Adipose tissue (tissue), 3 donors: Measurements from ENCODE around the gene RFX2. TPM values are rescaled to one million over a fixed set of nuclear protein-coding genes. Genes with fewer than 3 reads are reported as not detected.

Experiments
- H3K27ac ChIP-seq: one replicate; pipeline ENCODE4 v1.5.1; 2013; ENCODE audit warnings: low read depth, low read length
- WGBS, 3 donors: extraction: QIAGEN DNeasy Blood & Tissue Kit; methylation state at CpG; one replicate each; pipeline ENCODE4 v1.1.7; 2013; 5-methylcytosine and 5-hydroxymethylcytosine counted together
- polyA plus RNA-seq, 3 donors: library from polyadenylated mRNA; stranded (reverse); fragments of 200-250 nt; gene quantifications; one replicate each; pipeline ENCODE4 v1.2.3, GENCODE V29; 2013
- donor health status: healthy with polysubstance abuse.
- donor health status: Bipolar disorder and iron deficiency.
- donor health status: healthy.

RFX2 gene
- polyA plus RNA-seq, 3 donors, result 1.6 to 21.5 (median 3.7) TPM

DNA sequence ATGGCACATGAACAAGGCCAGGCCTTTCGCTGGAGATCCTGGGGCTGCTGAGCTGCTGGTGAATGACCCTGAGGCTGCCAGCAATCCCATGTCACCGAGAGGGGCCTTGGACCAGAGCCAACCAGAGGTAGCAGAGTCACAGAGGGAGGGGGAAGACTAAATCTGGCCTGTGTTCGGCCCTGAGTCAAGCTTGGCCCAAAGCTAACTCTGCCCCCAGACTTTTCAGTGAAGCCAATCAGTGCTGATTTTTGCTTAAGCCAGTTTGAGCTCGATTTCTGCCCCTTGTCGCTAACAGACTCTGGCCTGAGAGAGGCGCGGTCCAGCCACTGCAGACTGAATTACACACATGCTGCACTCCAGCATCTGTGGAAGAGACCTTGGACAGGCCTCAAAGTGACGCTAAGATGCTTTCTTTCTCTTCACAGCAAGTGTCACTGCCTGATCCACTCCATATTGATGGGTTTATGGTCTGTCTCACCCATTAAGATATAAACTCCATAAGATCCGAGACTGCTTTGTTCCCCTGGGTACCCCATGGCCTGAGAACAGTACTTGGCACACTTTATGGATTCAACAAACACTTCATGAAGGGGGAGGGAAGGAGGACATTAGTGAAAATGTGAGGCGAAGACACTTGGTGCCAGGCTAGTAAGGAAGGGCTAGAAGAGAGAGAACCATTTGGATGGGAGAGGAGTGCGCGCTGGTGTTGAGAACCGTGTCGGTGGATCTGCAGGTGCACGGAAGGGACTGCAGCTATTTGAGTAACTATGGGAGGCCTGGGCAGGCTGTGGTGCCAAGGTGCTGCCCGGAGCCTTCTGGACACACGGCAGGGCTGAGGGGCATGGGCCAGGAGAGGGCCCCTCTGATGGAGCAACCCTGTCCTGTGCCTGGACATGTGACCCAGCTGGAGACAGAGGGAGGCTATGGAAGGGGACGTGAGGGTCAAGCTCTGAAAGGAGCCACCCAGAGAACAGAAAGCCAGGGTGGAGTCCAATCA lies 150.0 kb downstream of the RFX2 start:
- H3K27ac ChIP-seq, result no peak overlapping the region
- WGBS, 3 donors, result 50 to 72% (median 65%) methylated on average over 18 of the region's 18 CpGs

DNA sequence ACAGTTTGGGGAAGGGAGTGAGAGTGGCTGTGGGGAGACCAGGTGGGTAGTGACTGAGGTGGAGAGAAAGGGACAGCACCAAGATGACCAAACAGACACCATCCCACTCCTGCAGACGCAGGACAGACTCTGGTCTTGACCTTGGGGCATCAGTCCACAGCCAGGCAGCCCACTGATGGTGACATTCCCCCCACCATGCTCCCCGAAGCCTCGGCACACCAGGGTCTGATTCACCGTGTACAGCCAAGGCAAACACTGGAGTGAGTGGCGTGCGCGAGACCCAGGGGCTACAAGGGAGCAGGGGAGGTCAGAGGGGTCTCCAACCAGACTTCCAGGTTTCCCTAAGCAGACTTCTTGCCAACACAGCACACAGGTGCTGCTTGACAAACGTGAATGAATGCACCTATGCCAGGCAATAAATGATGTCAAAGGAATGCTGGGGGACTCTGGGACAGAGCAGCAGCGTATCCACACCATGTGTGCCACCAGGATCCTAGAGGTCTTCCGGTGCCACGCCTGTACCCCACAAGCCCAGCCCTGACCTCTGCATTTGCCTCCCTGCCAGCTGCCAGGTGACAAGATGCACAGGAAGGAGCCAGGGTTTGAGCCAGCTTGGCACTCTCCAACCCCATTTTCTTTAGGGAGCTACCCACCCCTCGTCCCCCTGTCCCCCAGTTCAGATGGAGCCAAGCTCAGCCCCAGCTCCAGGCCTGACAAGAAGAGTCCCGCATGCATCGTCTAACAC lies 150.9 kb downstream of the RFX2 start:
- WGBS, 3 donors, result 55 to 88% (median 80%) methylated on average over 14 of the region's 14 CpGs
- no peak overlapping the region for H3K27ac ChIP-seq

GRCh38 chr19:5958851-5959122 lies 151.5 kb downstream of the RFX2 start:
- H3K27ac ChIP-seq, result no peak overlapping the region
- 91 to 93% (median 92%) methylated on average over 10 of the region's 10 CpGs for WGBS, 3 donors

- 74 to 89% (median 88%) methylated on average over 21 of the region's 21 CpGs for WGBS, 3 donors
- H3K27ac ChIP-seq, result no peak overlapping the region
Observed at GRCh38 chr19:5958074-5958850, 152.0 kb downstream of the RFX2 start.

GRCh38 chr19:5957170-5957569 lies 153.1 kb downstream of the RFX2 start:
- H3K27ac ChIP-seq, result no peak overlapping the region
- 61 to 87% (median 87%) methylated on average over 10 of the region's 10 CpGs for WGBS, 3 donors

DNA sequence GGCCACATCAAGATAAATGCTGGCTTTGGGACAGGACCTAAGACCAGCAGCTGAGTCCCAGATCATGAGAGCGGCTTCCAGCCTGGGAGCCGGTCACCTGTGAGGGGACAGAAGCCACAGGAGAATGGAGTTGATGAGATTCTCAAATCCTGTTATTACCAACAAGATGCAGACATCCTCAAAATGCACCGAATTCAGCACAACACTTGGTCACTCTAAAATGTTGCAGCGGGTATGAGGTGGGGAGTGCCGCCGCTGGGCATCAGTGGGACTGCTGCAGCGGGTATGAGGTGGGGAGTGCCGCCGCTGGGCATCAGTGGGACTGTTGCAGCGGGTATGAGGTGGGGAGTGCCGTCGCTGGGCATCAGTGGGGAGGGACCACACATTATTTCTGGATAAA lies 153.6 kb downstream of the RFX2 start:
- no peak overlapping the region for H3K27ac ChIP-seq
- WGBS, 3 donors, result 72 to 96% (median 92%) methylated on average over 12 of the region's 12 CpGs

DNA sequence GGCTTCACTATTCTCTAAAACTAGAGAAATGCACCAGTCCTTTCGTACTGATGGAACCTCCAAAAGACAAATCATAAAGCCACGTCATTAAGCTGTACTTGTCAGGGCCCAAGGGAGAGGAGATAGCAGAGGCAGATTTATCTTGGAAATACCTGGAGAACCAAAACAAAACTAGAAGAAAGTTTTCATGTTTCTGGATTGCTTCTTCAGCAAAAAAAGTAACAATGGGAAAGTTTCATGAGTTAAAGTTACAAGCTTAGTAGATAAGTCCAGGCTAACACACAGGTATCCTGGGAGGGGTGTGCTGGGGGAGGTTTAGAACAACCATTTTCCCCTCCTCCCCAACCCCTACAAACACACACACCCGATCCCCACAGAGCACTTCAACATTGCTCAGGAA lies 154.0 kb downstream of the RFX2 start:
- WGBS, 3 donors, result 47 to 80% (median 71%) methylated on average over 3 of the region's 3 CpGs

GRCh38 chr19:5955636-5955935 lies 154.7 kb downstream of the RFX2 start:
- 46 to 84% (median 61%) methylated on average over 3 of the region's 3 CpGs for WGBS, 3 donors
- H3K27ac ChIP-seq, result no peak overlapping the region

More for the DNA sequence above, 154.0 kb downstream of the RFX2 start:
- H3K27ac ChIP-seq, result no peak overlapping the region

DNA sequence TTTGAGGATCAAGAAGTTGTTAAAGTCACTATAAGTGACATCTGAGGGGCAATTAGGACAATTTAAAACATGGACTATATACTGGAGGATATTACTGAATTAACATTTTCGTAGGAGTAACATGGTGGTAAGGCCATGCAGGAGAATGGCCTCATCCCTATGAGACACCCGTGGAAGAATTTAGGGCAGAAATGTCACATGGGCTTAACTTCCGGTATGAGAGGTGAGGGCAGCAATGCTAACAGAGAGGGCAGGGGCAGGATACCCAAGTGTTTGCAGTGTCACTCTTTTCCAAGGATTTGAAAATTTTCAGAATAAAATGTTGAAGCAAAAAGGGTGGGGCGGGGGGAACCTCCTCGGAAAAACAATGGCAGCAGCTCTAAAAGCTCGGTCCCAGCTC lies 156.0 kb downstream of the RFX2 start:
- no peak overlapping the region for H3K27ac ChIP-seq
- WGBS, 3 donors, result 36 to 56% (median 47%) methylated on average over 6 of the region's 6 CpGs

- WGBS, 3 donors, result 48 to 56% (median 52%) methylated on average over 17 of the region's 17 CpGs
- no peak overlapping the region for H3K27ac ChIP-seq
Observed at GRCh38 chr19:5953680-5954213, 156.6 kb downstream of the RFX2 start.

DNA sequence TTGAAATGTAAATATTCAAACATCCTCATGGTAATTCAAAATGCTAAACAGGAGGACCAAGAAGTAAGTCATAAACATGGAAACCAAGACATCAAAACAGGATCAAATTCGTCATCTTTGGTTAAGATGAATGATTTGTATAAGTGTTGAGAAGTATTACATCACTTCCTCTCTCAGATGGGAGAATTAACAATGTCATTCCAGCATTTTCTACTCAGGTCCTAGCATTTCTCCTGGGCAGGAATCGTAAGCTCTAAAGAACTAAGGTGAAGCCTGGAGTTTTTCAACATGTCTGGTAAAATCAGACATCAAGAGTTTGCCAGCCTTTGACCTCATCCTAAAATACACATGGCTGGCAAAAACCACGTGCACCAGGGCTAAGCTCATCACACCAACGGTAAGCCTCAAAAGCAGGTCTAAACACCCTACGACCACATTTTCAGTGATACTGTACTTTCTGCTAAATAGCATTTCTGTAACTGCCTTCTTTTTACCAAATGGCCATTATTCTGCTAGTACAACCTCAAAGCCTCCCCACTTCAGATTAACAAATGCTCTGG lies 157.2 kb downstream of the RFX2 start:
- WGBS, 3 donors, result 62 to 66% (median 64%) methylated on average over 5 of the region's 5 CpGs
- no peak overlapping the region for H3K27ac ChIP-seq

- WGBS, 3 donors, result 70 to 76% (median 71%) methylated on average over 18 of the region's 18 CpGs
- H3K27ac ChIP-seq, result no peak overlapping the region
Observed at GRCh38 chr19:5952193-5953029, 157.9 kb downstream of the RFX2 start.

DNA sequence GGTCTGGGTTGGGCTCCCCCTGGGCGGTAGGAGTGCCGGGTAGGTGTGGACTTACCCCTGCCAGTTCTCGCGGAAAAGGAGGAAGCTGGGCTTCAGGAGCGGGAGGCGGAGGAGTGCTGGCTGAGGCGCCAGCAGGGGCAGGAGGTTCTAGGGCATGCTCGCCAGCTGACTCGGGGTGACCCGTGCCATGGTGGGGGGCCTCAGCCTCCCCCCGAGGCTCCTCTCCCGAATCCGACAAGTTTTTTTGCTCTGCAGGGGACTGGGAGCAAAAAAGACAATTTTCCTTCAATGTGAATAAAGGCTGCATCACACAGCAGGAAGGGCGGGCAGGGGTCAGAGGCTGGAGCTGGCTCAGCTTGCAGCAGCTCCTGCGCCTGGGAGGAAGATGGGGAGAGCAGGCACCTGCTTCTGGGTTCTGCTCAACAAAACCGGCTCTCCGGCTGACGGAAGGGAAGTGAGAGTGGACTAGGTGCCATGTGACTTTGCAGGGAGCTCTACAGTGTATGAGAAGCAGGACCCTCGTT lies 158.9 kb downstream of the RFX2 start:
- H3K27ac ChIP-seq, result no peak overlapping the region
- 33 to 55% (median 38%) methylated on average over 19 of the region's 19 CpGs for WGBS, 3 donors

DNA sequence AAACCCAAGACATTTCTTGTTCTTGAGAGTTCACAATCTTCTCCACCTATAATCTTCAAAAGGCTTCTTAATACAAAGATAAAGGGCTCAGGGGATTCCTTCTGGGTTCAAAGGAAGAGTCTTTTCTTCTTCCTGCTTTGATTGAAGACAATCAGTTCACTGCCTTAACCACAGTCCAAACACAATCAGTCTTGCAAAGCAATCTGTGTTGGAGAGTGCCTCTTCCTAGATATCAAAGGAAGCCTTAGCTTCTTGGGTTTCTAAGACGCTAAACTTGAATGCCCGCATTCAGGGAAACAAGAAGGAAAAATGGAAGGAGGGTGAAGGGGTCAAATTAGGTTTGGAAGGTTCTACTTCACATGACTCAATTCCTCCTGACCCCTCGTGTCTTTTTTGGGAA lies 159.6 kb downstream of the RFX2 start:
- WGBS, 3 donors, result 64 to 85% (median 69%) methylated on average over 3 of the region's 3 CpGs

DNA sequence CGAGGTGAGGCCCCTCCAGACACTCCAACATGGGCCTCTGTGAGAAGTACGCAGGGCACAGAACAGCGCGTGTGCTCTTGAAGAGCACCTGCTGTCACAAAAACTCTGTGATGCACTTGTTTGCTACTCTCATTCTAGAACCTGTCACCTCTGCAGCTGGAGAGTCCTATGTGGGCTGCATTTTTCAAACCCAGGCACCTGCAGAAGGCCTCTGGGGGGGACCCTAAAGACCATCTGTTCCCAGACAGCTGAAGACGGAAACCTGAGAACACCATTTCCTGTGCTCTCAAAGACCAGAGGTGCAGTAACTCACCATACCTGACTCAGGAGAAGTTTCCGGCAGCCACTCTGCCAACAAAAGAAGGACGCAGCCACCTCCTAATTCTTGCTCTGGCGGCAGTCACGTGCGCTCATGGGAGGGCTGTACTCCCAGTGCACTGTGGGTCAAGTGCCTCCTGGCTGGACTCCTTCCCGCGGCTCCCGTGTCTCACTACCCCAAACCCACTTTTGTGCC lies 160.5 kb downstream of the RFX2 start:
- no peak overlapping the region for H3K27ac ChIP-seq
- 85 to 87% (median 85%) methylated on average over 13 of the region's 13 CpGs for WGBS, 3 donors

More for the DNA sequence above, 159.6 kb downstream of the RFX2 start:
- H3K27ac ChIP-seq, result no peak overlapping the region

GRCh38 chr19:5948752-5949564 lies 161.3 kb downstream of the RFX2 start:
- WGBS, 3 donors, result 54 to 67% (median 60%) methylated on average over 13 of the region's 13 CpGs
- H3K27ac ChIP-seq, result no peak overlapping the region
